ENCODE data around the gene SMAD7. TPM values are rescaled to one million over a fixed set of nuclear protein-coding genes. Genes with fewer than 3 reads are reported as not detected.

The SMAD7 gene
- total RNA-seq, 2 donors from 2014 or later, result 55.1 to 98.1 TPM

DNA sequence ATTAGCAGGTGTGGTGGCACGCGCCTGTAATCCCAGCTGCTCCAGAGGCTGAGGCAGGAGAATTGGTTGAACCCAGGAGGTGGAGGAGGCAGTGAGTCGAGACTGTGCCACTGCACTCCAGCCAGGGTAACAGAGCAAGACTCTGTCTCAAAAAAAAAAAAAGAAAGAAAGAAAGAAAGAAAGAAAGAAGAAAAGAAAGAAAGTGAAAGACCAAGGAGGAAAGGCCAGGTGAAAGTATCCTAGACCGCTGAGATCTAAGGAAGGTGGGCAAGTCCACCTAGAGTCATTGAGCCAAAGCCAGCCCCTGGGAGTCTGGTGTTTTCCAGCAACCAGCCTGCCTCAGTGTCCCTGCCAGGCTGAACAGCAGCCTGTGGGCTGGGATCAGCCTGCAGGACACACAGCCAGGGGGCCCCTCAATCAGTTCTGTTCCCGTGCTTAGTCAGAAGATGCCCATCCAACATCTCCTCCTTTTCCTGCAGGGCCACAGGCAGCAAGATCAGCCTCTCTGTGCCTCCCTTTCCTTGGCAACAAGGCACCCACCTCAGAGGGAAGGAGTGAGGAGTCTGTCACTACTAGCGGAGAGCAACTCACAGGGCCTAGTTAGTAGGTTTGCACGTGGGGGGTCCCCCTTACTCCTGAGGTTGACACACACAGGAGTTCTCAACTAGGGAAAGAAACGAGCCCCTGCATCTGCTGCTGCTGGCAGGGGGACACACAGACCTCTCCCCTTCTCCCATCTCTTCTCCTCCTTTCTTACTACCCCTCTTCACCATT is 64.1 kb downstream of the SMAD7 start:
- H3K4me3 ChIP-seq, result no peak overlapping the region
- no peak for DNase-seq (ENCODE audit: low spot score)
- H3K4me1 ChIP-seq, result peaks cover 0 to 30% of the 10 kb centered on the region in 2 donors
- no peaks in the 10 kb centered on the region for H3K27me3 ChIP-seq
- H3K36me3 ChIP-seq, result no peaks in the 10 kb centered on the region
- TF ChIP-seq CTCF (IDR thresholded peaks at IDR 0.05), result no peak
- H3K9me3 ChIP-seq, result no peaks in the 10 kb centered on the region
- no peak overlapping the region for H3K27ac ChIP-seq

GRCh38 chr18:48885924-48886400 is 64.8 kb downstream of the SMAD7 start:
- Histone ChIP-seq H3K4me3 (no peak overlapping the region), H3K9me3 (no peaks in the 10 kb centered on the region), H3K36me3 (no peaks in the 10 kb centered on the region), H3K27ac (no peak overlapping the region), H3K27me3 (no peaks in the 10 kb centered on the region), H3K4me1 (peaks cover 0 to 30% of the 10 kb centered on the region in 2 donors)
- no peak for DNase-seq (ENCODE audit: low spot score)
- TF ChIP-seq CTCF (IDR thresholded peaks at IDR 0.05), result no peak

- DNase-seq (ENCODE audit: low spot score), result no peak
- Histone ChIP-seq H3K9me3 (no peaks in the 10 kb centered on the region), H3K36me3 (no peaks in the 10 kb centered on the region), H3K27me3 (no peaks in the 10 kb centered on the region), H3K4me1 (peaks cover 0 to 30% of the 10 kb centered on the region in 2 donors), H3K4me3 (no peak overlapping the region), H3K27ac (no peak overlapping the region)
- no peak for TF ChIP-seq CTCF (IDR thresholded peaks at IDR 0.05)
Measured at GRCh38 chr18:48885266-48885923, 65.4 kb downstream of the SMAD7 start.

DNA sequence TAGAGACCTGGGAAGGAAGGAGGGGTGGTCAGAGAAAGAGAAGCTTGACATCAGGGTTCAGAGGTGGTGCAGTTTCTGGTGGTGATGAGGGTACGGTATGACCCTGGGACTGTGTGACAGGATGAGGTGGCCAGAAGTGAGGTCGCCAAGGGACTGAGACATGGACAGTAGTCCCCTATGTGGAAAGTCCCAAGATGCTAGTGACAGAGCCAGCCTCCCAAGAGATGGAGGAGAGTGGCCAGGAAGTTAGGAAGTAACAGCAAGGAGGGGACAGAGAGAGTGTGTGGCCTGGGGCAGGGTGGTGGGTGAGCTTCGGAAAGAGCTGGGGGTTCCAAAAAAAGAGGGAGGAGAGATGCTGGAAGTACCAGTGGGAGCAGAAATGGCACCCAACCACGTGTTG is 66.0 kb downstream of the SMAD7 start:
- no peak overlapping the region for H3K4me3 ChIP-seq
- no peak for DNase-seq (ENCODE audit: low spot score)
- peaks cover 0 to 26% of the 10 kb centered on the region in 2 donors for H3K4me1 ChIP-seq
- H3K9me3 ChIP-seq, result no peaks in the 10 kb centered on the region
- H3K36me3 ChIP-seq, result no peaks in the 10 kb centered on the region
- no peak overlapping the region for H3K27ac ChIP-seq
- no peak for TF ChIP-seq CTCF (IDR thresholded peaks at IDR 0.05)
- H3K27me3 ChIP-seq, result no peaks in the 10 kb centered on the region

DNA sequence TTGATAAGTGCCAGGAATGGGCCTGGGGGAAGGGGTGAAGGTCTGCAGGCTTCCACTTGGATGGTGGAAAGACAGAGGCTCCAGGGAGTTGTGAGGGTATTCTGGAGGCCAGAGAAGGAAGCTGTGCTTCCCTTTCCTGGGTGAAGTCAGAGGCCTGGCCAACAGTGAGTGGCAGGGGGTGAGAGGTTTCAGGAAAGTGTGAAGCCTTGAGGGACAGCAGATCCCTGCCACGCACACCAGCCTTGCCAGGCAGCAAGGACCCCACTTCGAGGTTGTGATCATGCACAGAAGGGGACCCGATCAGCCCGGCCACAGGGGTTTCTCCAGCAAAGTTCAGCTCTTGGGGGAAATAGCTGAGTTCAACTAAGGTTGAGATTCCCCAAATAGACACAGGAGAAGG is 66.5 kb downstream of the SMAD7 start:
- H3K9me3 ChIP-seq, result no peaks in the 10 kb centered on the region
- no peak for DNase-seq (ENCODE audit: low spot score)
- H3K27me3 ChIP-seq, result no peaks in the 10 kb centered on the region
- no peak overlapping the region for H3K4me3 ChIP-seq
- no peaks in the 10 kb centered on the region for H3K36me3 ChIP-seq
- H3K27ac ChIP-seq, result no peak overlapping the region
- no peak for TF ChIP-seq CTCF (IDR thresholded peaks at IDR 0.05)
- H3K4me1 ChIP-seq, result peaks cover 0 to 22% of the 10 kb centered on the region in 2 donors
